HG02885 (cell line): ENCODE results near the gene ZSCAN21.

Experiments
- ATAC-seq: cut with Tn5 transposase; IDR thresholded peaks from one replicate; pipeline ENCODE4 v1.9.1; 2021; ENCODE audit warnings: mild to moderate bottlenecking; ENCODE audit not compliant: unreplicated experiment, poor library complexity

ZSCAN21 gene

GRCh38 chr7:100024020-100024619 lies 25.5 kb upstream of the ZSCAN21 start:
- ATAC-seq: no peak

GRCh38 chr7:100027197-100027596 lies 22.4 kb upstream of the ZSCAN21 start:
- no peak for ATAC-seq

- ATAC-seq: no peak
Observed at GRCh38 chr7:100029596-100029995, 20.0 kb upstream of the ZSCAN21 start.

- ATAC-seq: no peak
Observed at GRCh38 chr7:100033526-100033925, 16.0 kb upstream of the ZSCAN21 start.

GRCh38 chr7:100034871-100035510 lies 14.6 kb upstream of the ZSCAN21 start:
- ATAC-seq: no peak

- no peak for ATAC-seq
Observed at GRCh38 chr7:100035876-100036275, 13.7 kb upstream of the ZSCAN21 start.

GRCh38 chr7:100038326-100038725 lies 11.2 kb upstream of the ZSCAN21 start:
- ATAC-seq: no peak

- no peak for ATAC-seq
Observed at GRCh38 chr7:100040575-100040974, 9.0 kb upstream of the ZSCAN21 start.

GRCh38 chr7:100044718-100045117 lies 4.9 kb upstream of the ZSCAN21 start:
- ATAC-seq: no peak

GRCh38 chr7:100048680-100049079 lies 894 bp upstream of the ZSCAN21 start:
- ATAC-seq: no peak

GRCh38 chr7:100051611-100052010 lies 2.0 kb downstream of the ZSCAN21 start:
- ATAC-seq: no peak

- ATAC-seq: no peak
Observed at GRCh38 chr7:100053215-100053614, 3.6 kb downstream of the ZSCAN21 start.

- ATAC-seq: no peak
Observed at GRCh38 chr7:100057006-100057405, 7.4 kb downstream of the ZSCAN21 start.

GRCh38 chr7:100059251-100059739 lies 9.7 kb downstream of the ZSCAN21 start:
- ATAC-seq: no peak

GRCh38 chr7:100061518-100062193 lies 12.1 kb downstream of the ZSCAN21 start:
- ATAC-seq: no peak

GRCh38 chr7:100063376-100063775 lies 13.8 kb downstream of the ZSCAN21 start:
- no peak for ATAC-seq

GRCh38 chr7:100064162-100064561 lies 14.6 kb downstream of the ZSCAN21 start:
- ATAC-seq: no peak

GRCh38 chr7:100065452-100066186 lies 16.0 kb downstream of the ZSCAN21 start:
- ATAC-seq: no peak

- ATAC-seq: no peak
Observed at GRCh38 chr7:100066953-100067352, 17.4 kb downstream of the ZSCAN21 start.

GRCh38 chr7:100069991-100070390 lies 20.4 kb downstream of the ZSCAN21 start:
- ATAC-seq: no peak
